Stimulated activated CD4-positive, alpha-beta T cell treated with anti-CD3 and anti-CD28 coated beads, Interleukin-2, amount 100 ng/mL, for 24 hours (primary cell): ENCODE data around the gene TPTE2.
"Not testable (repeated sequence)": the region's sequence is repeated elsewhere in the genome, so short reads cannot be mapped to it uniquely, and the experiment has no call there.

ENCODE experiments used
- DNase-seq, 2 donors: peaks; one replicate each; pipeline ENCODE4 v3.0.0-alpha.2; 2020

Gene TPTE2

GRCh38 chr13:19561585-19561984, 253 bp upstream of the TPTE2 start:
- DNase-seq: no peak

GRCh38 chr13:19560672-19561071, 660 bp downstream of the TPTE2 start:
- not testable (repeated sequence) for DNase-seq

- DNase-seq: not testable (repeated sequence)
These were observed 1.6 kb downstream of the TPTE2 start for GRCh38 chr13:19559739-19560138.

GRCh38 chr13:19557287-19557686, 4.0 kb downstream of the TPTE2 start:
- not testable (repeated sequence) for DNase-seq

GRCh38 chr13:19549245-19549644, 12.1 kb downstream of the TPTE2 start:
- not testable (repeated sequence) for DNase-seq

GRCh38 chr13:19525634-19526033, 35.7 kb downstream of the TPTE2 start:
- DNase-seq: not testable (repeated sequence)

GRCh38 chr13:19519049-19519448, 42.3 kb downstream of the TPTE2 start:
- DNase-seq: no peak

- not testable (repeated sequence) for DNase-seq
These were observed 53.7 kb downstream of the TPTE2 start for GRCh38 chr13:19507623-19508022.

GRCh38 chr13:19460126-19460525, 101.2 kb downstream of the TPTE2 start:
- DNase-seq: not testable (repeated sequence)

GRCh38 chr13:19439056-19439686, 122.2 kb downstream of the TPTE2 start:
- peak; percentile 14 to 19 for DNase-seq

GRCh38 chr13:19437780-19438179, 123.6 kb downstream of the TPTE2 start:
- not testable (repeated sequence) for DNase-seq

- DNase-seq: not testable (repeated sequence)
These were observed 139.1 kb downstream of the TPTE2 start for GRCh38 chr13:19422236-19422635.

- DNase-seq: not testable (repeated sequence)
These were observed 148.8 kb downstream of the TPTE2 start for GRCh38 chr13:19412494-19412893.

- DNase-seq: not testable (repeated sequence)
These were observed 178.4 kb downstream of the TPTE2 start for GRCh38 chr13:19382746-19383511.

GRCh38 chr13:19382111-19382510, 179.2 kb downstream of the TPTE2 start:
- DNase-seq: no peak
